ENCODE data around the gene PSD.

DNA sequence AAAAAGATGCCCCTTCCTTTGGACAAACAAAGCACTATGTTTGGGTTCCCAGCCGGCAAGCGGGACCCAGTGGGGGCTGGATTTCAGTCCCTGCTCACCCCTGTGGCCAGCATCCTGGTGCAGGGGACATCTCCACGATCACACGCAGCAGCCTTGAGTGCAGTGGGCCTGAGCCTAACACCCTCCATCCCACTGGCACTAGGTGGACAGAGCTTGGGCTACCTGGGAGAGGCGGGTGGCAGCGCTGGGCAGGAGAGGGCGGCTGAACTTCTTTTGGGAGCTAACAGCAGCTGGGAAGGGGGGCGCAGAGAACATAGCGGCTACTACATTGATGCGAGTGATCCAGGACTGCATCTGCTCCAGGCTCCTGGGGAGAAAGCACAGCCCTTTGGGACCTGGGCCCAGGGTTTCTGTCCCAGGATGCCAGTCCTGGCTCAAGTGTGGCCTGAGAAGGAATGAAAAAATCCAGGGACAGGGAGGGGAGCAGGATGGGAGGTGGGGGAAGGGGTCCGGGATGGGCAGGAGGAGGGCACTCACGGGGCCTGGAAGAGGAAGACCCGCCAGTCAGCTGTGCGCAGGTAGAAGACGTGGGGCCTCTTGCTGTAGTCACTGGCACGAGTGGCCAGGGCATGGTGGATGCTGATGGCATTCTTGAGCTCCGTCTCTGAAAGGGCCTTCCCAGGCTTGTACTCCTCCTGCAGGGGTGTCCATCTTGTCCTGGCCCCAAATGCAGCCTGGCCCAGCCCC lies 14.1 kb downstream of the PSD start:
- TF ChIP-seq, protein P1, sequence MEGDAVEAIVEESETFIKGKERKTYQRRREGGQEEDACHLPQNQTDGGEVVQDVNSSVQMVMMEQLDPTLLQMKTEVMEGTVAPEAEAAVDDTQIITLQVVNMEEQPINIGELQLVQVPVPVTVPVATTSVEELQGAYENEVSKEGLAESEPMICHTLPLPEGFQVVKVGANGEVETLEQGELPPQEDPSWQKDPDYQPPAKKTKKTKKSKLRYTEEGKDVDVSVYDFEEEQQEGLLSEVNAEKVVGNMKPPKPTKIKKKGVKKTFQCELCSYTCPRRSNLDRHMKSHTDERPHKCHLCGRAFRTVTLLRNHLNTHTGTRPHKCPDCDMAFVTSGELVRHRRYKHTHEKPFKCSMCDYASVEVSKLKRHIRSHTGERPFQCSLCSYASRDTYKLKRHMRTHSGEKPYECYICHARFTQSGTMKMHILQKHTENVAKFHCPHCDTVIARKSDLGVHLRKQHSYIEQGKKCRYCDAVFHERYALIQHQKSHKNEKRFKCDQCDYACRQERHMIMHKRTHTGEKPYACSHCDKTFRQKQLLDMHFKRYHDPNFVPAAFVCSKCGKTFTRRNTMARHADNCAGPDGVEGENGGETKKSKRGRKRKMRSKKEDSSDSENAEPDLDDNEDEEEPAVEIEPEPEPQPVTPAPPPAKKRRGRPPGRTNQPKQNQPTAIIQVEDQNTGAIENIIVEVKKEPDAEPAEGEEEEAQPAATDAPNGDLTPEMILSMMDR (conservative IDR thresholded peaks at IDR 0.05; ENCODE audit: low read length), result no peak
- TF ChIP-seq EZH2phosphoT487 (IDR thresholded peaks at IDR 0.05; ENCODE audit: borderline replicate concordance), result no peak
